ENCODE data around the gene HECTD1.

DNA sequence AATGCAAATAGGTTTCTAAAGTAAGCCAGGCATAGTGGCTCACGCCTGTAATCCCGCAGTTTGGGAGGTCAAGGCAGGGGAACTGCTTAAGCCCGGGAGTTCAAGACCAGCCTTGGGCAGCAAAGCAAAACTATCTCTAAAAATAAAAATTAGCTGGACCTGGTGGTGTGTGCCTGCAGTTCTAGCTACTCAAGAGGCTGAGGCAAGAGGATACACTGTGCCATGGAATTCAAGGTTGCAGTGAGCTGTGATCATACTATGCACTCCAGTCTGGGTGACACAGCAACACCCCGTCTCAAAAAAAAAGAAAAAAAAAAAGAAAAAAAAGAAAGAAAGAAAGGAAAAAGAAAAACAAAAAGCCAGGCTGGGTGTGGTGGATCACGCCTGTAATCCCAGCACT, 46.3 kb downstream of the HECTD1 start:
- TF ChIP-seq, protein P1, sequence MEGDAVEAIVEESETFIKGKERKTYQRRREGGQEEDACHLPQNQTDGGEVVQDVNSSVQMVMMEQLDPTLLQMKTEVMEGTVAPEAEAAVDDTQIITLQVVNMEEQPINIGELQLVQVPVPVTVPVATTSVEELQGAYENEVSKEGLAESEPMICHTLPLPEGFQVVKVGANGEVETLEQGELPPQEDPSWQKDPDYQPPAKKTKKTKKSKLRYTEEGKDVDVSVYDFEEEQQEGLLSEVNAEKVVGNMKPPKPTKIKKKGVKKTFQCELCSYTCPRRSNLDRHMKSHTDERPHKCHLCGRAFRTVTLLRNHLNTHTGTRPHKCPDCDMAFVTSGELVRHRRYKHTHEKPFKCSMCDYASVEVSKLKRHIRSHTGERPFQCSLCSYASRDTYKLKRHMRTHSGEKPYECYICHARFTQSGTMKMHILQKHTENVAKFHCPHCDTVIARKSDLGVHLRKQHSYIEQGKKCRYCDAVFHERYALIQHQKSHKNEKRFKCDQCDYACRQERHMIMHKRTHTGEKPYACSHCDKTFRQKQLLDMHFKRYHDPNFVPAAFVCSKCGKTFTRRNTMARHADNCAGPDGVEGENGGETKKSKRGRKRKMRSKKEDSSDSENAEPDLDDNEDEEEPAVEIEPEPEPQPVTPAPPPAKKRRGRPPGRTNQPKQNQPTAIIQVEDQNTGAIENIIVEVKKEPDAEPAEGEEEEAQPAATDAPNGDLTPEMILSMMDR (IDR thresholded peaks at IDR 0.05): no peak
- TF ChIP-seq POLR2A (IDR thresholded peaks at IDR 0.05): no peak
